HEK293 (cell line): Measurements from ENCODE around the gene PSMA7.

Experiments used
- FEZF1 ChIP-seq: fragments of 450-650 bp; formaldehyde crosslinking; IDR thresholded peaks from 2 replicates; pipeline ENCODE4 v1.5.1; 2016; ENCODE audit warnings: missing biosample characterization, missing genetic modification characterization
- MZF1 ChIP-seq: fragments of 450-650 bp; formaldehyde crosslinking; IDR thresholded peaks from 2 replicates; pipeline ENCODE4 v1.5.1; 2017; ENCODE audit warnings: missing biosample characterization, missing genetic modification characterization, borderline replicate concordance
- OVOL3 ChIP-seq: fragments of 450-650 bp; formaldehyde crosslinking; IDR thresholded peaks from 2 replicates; pipeline ENCODE4 v1.5.1; 2016; ENCODE audit warnings: missing biosample characterization, missing genetic modification characterization
- TCF7L2 ChIP-seq: IDR thresholded peaks from 2 replicates; pipeline ENCODE4 v1.6.1; 2011; ENCODE audit warnings: low read depth, mild to moderate bottlenecking, inconsistent platforms, low read length, moderate library complexity, borderline replicate concordance
- ZEB2 ChIP-seq: fragments of 450-650 bp; formaldehyde crosslinking; IDR thresholded peaks from 2 replicates; pipeline ENCODE4 v1.5.1; 2016; ENCODE audit warnings: missing biosample characterization, missing genetic modification characterization
- ZFP3 ChIP-seq: fragments of 450-650 bp; formaldehyde crosslinking; IDR thresholded peaks from 2 replicates; pipeline ENCODE4 v1.5.1; 2016; ENCODE audit warnings: low read depth, missing biosample characterization, missing genetic modification characterization
- ZNF112 ChIP-seq: fragments of 450-650 bp; formaldehyde crosslinking; IDR thresholded peaks from 2 replicates; pipeline ENCODE4 v1.5.0; 2017; ENCODE audit warnings: missing biosample characterization, missing genetic modification characterization
- ZNF140 ChIP-seq: fragments of 450-650 bp; formaldehyde crosslinking; IDR thresholded peaks from 2 replicates; pipeline ENCODE4 v1.5.1; 2016; ENCODE audit warnings: missing biosample characterization, missing genetic modification characterization
- ZNF175 ChIP-seq: fragments of 450-650 bp; formaldehyde crosslinking; IDR thresholded peaks from 2 replicates; pipeline ENCODE4 v1.5.1; 2016; ENCODE audit warnings: missing biosample characterization, missing genetic modification characterization
- ZNF19 ChIP-seq: fragments of 450-650 bp; formaldehyde crosslinking; IDR thresholded peaks from 2 replicates; pipeline ENCODE4; 2016; ENCODE audit warnings: missing biosample characterization, missing genetic modification characterization, low read depth
- ZNF223 ChIP-seq: fragments of 450-650 bp; formaldehyde crosslinking; IDR thresholded peaks from 2 replicates; pipeline ENCODE4 v1.5.1; 2016; ENCODE audit warnings: missing biosample characterization, missing genetic modification characterization
- ZNF366 ChIP-seq: fragments of 450-650 bp; formaldehyde crosslinking; conservative IDR thresholded peaks from 2 replicates; pipeline ENCODE4 v1.5.1; 2016; ENCODE audit warnings: missing biosample characterization, missing genetic modification characterization
- ZNF394 ChIP-seq: fragments of 450-650 bp; formaldehyde crosslinking; IDR thresholded peaks from 2 replicates; pipeline ENCODE4 v1.5.1; 2016; ENCODE audit warnings: missing biosample characterization, missing genetic modification characterization, mild to moderate bottlenecking, moderate library complexity, borderline replicate concordance
- ZNF404 ChIP-seq: fragments of 450-650 bp; formaldehyde crosslinking; IDR thresholded peaks from 2 replicates; pipeline ENCODE4 v1.5.1; 2017; ENCODE audit warnings: missing biosample characterization, missing genetic modification characterization
- ZNF426 ChIP-seq: fragments of 450-650 bp; formaldehyde crosslinking; IDR thresholded peaks from 2 replicates; pipeline ENCODE4 v1.5.1; 2017; ENCODE audit warnings: missing biosample characterization, missing genetic modification characterization, mild to moderate bottlenecking, inconsistent platforms, moderate library complexity
- ZNF510 ChIP-seq: fragments of 450-650 bp; formaldehyde crosslinking; IDR thresholded peaks from 2 replicates; pipeline ENCODE4 v1.5.1; 2018; ENCODE audit warnings: mild to moderate bottlenecking, missing genetic modification characterization, missing biosample characterization; ENCODE audit not compliant: insufficient replicate concordance
- ZNF514 ChIP-seq: fragments of 450-650 bp; formaldehyde crosslinking; IDR thresholded peaks from 2 replicates; pipeline ENCODE4 v1.5.1; 2016; ENCODE audit warnings: missing biosample characterization, missing genetic modification characterization
- ZNF571 ChIP-seq: fragments of 450-650 bp; formaldehyde crosslinking; IDR thresholded peaks from 2 replicates; pipeline ENCODE4 v1.5.0; 2017; ENCODE audit warnings: missing biosample characterization, missing genetic modification characterization
- ZNF624 ChIP-seq: fragments of 450-650 bp; formaldehyde crosslinking; IDR thresholded peaks from 2 replicates; pipeline ENCODE4 v1.5.1; 2017; ENCODE audit warnings: missing biosample characterization, missing genetic modification characterization
- ZNF626 ChIP-seq: fragments of 450-650 bp; sonication (Bioruptor Pico); formaldehyde crosslinking; IDR thresholded peaks from 2 replicates; pipeline ENCODE4 v1.5.1; 2018; ENCODE audit warnings: missing biosample characterization, missing genetic modification characterization, inconsistent platforms
- ZNF654 ChIP-seq: fragments of 450-650 bp; formaldehyde crosslinking; IDR thresholded peaks from 2 replicates; pipeline ENCODE4 v1.5.1; 2016; ENCODE audit warnings: low read depth, missing biosample characterization, missing genetic modification characterization
- ZNF670 ChIP-seq: fragments of 450-650 bp; formaldehyde crosslinking; IDR thresholded peaks from 2 replicates; pipeline ENCODE4 v1.5.1; 2016; ENCODE audit warnings: missing biosample characterization, missing genetic modification characterization, low read depth
- ZNF707 ChIP-seq: fragments of 450-650 bp; formaldehyde crosslinking; IDR thresholded peaks from 2 replicates; pipeline ENCODE4 v1.5.1; 2016; ENCODE audit warnings: missing biosample characterization, missing genetic modification characterization
- ZNF785 ChIP-seq: fragments of 450-650 bp; formaldehyde crosslinking; IDR thresholded peaks from 2 replicates; pipeline ENCODE4 v1.5.1; 2016; ENCODE audit warnings: missing biosample characterization, missing genetic modification characterization
- ZSCAN23 ChIP-seq: fragments of 450-650 bp; formaldehyde crosslinking; IDR thresholded peaks from 2 replicates; pipeline ENCODE4 v1.5.1; 2016; ENCODE audit warnings: missing biosample characterization, missing genetic modification characterization
- TF ChIP-seq, protein P1 (sequence below): fragments of 450-650 bp; formaldehyde crosslinking; IDR thresholded peaks from 2 replicates; pipeline ENCODE4 v1.5.1; 2016; ENCODE audit warnings: missing biosample characterization, missing genetic modification characterization
- TF ChIP-seq, protein P2 (sequence below): fragments of 450-650 bp; formaldehyde crosslinking; conservative IDR thresholded peaks from 2 replicates; pipeline ENCODE4 v1.5.1; 2016; ENCODE audit warnings: low read depth, missing biosample characterization, missing genetic modification characterization
- TF ChIP-seq, protein P3 (sequence below): fragments of 450-650 bp; formaldehyde crosslinking; IDR thresholded peaks from 2 replicates; pipeline ENCODE4 v1.5.1; 2016; ENCODE audit warnings: missing biosample characterization, missing genetic modification characterization
- TF ChIP-seq, protein P4 (sequence below): fragments of 450-650 bp; formaldehyde crosslinking; IDR thresholded peaks from 2 replicates; pipeline ENCODE4 v1.5.1; 2016; ENCODE audit warnings: missing biosample characterization, missing genetic modification characterization
- TF ChIP-seq, protein P5 (sequence below): fragments of 450-650 bp; formaldehyde crosslinking; IDR thresholded peaks from 2 replicates; pipeline ENCODE4 v1.5.1; 2016; ENCODE audit warnings: missing biosample characterization, missing genetic modification characterization

The PSMA7 gene

DNA sequence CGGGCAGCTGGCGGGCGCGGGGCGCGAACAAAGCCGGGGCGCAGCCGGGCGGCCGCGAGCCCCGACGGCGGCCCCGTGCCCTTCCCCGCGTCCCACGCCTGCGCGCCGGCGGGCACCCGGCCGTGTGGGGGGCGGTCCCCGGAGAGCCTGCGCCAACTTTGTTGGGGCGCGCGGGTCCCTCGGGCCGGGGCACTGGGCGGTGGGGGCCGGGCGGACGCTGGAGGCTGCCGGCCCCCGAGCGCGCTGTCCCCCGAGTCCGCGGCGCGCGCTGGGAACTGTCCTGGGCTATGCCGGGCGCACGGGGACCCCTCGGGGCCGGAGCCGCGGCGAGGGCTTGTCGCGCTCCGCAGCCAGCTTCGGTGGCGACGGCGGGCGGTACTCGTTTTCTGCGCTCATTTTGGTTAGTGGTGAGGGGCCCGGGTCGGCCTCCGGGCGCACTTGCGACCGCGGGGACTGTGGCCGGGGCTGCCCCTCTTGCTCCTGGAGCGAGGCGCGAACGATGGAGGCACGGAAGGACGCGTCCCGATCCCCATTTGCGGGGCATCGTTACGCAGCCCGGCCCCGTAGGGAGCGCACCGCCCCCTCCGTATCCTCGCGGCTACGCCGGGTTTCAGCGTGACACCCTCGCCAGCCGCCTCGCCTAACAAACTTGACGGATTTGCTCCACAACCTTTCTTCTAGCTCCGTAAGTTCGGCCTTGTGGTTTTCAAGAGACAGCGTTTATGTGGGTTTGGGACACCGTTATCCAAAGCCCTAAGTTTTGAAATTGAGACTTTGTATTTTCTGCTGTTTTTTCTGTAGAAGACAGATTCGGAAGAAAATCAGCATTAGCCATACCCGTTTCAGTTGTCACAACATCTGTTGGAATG is 997 bp upstream of the PSMA7 start (continued):
- TF ChIP-seq MZF1 (tag by site-specific recombination) (peak; percentile 97), ZNF404 (tag by site-specific recombination) (no peak), ZNF514 (tag by site-specific recombination) (no peak), FEZF1 (no peak), ZNF785 (tag by site-specific recombination) (no peak), ZNF175 (tag by site-specific recombination) (no peak), ZFP3 (no peak), ZNF571 (tag by site-specific recombination) (no peak), TCF7L2 (no peak), ZNF394 (no peak), ZNF366 (tag by site-specific recombination) (no peak), ZNF426 (tag by site-specific recombination) (no peak), ZNF670 (tag by site-specific recombination) (no peak), ZNF654 (no peak), ZSCAN23 (tag by site-specific recombination) (no peak), ZNF510 (tag by site-specific recombination) (no peak), ZNF707 (tag by site-specific recombination) (no peak), ZNF624 (tag by site-specific recombination) (no peak), ZEB2 (tag by site-specific recombination) (peak; percentile 72; the same call in 1 of the 2 replicates), ZNF112 (no peak), ZNF223 (tag by site-specific recombination) (no peak), OVOL3 (tag by site-specific recombination) (no peak), ZNF19 (tag by site-specific recombination) (no peak), ZNF626 (tag by site-specific recombination) (no peak), ZNF140 (tag by site-specific recombination) (no peak)
- TF ChIP-seq, protein P1, sequence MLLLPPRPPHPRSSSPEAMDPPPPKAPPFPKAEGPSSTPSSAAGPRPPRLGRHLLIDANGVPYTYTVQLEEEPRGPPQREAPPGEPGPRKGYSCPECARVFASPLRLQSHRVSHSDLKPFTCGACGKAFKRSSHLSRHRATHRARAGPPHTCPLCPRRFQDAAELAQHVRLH (tag by site-specific recombination): no peak
- TF ChIP-seq, protein P2, sequence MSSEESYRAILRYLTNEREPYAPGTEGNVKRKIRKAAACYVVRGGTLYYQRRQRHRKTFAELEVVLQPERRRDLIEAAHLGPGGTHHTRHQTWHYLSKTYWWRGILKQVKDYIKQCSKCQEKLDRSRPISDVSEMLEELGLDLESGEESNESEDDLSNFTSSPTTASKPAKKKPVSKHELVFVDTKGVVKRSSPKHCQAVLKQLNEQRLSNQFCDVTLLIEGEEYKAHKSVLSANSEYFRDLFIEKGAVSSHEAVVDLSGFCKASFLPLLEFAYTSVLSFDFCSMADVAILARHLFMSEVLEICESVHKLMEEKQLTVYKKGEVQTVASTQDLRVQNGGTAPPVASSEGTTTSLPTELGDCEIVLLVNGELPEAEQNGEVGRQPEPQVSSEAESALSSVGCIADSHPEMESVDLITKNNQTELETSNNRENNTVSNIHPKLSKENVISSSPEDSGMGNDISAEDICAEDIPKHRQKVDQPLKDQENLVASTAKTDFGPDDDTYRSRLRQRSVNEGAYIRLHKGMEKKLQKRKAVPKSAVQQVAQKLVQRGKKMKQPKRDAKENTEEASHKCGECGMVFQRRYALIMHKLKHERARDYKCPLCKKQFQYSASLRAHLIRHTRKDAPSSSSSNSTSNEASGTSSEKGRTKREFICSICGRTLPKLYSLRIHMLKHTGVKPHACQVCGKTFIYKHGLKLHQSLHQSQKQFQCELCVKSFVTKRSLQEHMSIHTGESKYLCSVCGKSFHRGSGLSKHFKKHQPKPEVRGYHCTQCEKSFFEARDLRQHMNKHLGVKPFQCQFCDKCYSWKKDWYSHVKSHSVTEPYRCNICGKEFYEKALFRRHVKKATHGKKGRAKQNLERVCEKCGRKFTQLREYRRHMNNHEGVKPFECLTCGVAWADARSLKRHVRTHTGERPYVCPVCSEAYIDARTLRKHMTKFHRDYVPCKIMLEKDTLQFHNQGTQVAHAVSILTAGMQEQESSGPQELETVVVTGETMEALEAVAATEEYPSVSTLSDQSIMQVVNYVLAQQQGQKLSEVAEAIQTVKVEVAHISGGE (tag by site-specific recombination): peak; percentile 72
- TF ChIP-seq, protein P3, sequence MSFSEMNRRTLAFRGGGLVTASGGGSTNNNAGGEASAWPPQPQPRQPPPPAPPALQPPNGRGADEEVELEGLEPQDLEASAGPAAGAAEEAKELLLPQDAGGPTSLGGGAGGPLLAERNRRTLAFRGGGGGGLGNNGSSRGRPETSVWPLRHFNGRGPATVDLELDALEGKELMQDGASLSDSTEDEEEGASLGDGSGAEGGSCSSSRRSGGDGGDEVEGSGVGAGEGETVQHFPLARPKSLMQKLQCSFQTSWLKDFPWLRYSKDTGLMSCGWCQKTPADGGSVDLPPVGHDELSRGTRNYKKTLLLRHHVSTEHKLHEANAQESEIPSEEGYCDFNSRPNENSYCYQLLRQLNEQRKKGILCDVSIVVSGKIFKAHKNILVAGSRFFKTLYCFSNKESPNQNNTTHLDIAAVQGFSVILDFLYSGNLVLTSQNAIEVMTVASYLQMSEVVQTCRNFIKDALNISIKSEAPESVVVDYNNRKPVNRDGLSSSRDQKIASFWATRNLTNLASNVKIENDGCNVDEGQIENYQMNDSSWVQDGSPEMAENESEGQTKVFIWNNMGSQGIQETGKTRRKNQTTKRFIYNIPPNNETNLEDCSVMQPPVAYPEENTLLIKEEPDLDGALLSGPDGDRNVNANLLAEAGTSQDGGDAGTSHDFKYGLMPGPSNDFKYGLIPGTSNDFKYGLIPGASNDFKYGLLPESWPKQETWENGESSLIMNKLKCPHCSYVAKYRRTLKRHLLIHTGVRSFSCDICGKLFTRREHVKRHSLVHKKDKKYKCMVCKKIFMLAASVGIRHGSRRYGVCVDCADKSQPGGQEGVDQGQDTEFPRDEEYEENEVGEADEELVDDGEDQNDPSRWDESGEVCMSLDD (tag by site-specific recombination): peak; percentile 78
- TF ChIP-seq, protein P4, sequence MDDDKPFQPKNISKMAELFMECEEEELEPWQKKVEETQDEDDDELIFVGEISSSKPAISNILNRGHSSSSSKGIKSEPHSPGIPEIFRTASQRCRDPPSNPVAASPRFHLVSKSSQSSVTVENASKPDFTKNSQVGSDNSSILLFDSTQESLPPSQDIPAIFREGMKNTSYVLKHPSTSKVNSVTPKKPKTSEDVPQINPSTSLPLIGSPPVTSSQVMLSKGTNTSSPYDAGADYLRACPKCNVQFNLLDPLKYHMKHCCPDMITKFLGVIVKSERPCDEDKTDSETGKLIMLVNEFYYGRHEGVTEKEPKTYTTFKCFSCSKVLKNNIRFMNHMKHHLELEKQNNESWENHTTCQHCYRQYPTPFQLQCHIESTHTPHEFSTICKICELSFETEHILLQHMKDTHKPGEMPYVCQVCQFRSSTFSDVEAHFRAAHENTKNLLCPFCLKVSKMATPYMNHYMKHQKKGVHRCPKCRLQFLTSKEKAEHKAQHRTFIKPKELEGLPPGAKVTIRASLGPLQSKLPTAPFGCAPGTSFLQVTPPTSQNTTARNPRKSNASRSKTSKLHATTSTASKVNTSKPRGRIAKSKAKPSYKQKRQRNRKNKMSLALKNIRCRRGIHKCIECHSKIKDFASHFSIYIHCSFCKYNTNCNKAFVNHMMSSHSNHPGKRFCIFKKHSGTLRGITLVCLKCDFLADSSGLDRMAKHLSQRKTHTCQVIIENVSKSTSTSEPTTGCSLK (tag by site-specific recombination): no peak
- TF ChIP-seq, protein P5, sequence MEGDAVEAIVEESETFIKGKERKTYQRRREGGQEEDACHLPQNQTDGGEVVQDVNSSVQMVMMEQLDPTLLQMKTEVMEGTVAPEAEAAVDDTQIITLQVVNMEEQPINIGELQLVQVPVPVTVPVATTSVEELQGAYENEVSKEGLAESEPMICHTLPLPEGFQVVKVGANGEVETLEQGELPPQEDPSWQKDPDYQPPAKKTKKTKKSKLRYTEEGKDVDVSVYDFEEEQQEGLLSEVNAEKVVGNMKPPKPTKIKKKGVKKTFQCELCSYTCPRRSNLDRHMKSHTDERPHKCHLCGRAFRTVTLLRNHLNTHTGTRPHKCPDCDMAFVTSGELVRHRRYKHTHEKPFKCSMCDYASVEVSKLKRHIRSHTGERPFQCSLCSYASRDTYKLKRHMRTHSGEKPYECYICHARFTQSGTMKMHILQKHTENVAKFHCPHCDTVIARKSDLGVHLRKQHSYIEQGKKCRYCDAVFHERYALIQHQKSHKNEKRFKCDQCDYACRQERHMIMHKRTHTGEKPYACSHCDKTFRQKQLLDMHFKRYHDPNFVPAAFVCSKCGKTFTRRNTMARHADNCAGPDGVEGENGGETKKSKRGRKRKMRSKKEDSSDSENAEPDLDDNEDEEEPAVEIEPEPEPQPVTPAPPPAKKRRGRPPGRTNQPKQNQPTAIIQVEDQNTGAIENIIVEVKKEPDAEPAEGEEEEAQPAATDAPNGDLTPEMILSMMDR (tag by site-specific recombination): peak; percentile 61; the same call in 1 of the 2 replicates
